Stimulated activated CD8-positive, alpha-beta memory T cell treated with anti-CD3 and anti-CD28 coated beads, Interleukin-15, amount 100 ng/mL, for 1 hour (primary cell): ENCODE data around the gene TCERG1L.

Experiments
- DNase-seq: peaks from one replicate; pipeline ENCODE4 v3.0.0-alpha.2; 2020; ENCODE audit warnings: low read depth

The TCERG1L gene

GRCh38 chr10:131065673-131066305 lies 245.7 kb downstream of the TCERG1L start:
- no peak for DNase-seq

- DNase-seq: no peak
Observed at GRCh38 chr10:131063311-131063710, 248.2 kb downstream of the TCERG1L start.

- no peak for DNase-seq
Observed at GRCh38 chr10:131062621-131063260, 248.8 kb downstream of the TCERG1L start.

DNA sequence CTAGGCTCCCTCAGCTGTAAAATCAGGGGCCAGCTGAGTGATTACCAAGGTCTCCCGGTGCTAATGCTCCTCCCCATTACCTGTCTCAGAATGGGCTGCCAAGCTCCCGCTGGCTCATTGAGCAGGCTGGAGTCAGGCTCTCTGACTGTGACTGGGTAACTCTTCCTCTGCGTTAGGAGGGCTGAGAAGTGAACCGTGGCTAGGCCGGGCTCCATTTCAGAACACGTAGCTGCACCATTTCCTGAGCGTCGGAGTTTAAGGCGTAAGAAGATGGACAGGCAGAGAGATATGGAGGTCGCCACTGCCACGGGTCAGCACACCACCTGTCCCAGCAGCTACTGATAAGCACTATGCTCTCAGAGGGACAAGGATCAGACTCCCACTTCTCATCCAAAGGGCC lies 250.3 kb downstream of the TCERG1L start:
- no peak for DNase-seq

GRCh38 chr10:131059881-131060280 lies 251.6 kb downstream of the TCERG1L start:
- DNase-seq: no peak

GRCh38 chr10:131058799-131059198 lies 252.7 kb downstream of the TCERG1L start:
- no peak for DNase-seq

- no peak for DNase-seq
Observed at GRCh38 chr10:131056781-131057180, 254.7 kb downstream of the TCERG1L start.

DNA sequence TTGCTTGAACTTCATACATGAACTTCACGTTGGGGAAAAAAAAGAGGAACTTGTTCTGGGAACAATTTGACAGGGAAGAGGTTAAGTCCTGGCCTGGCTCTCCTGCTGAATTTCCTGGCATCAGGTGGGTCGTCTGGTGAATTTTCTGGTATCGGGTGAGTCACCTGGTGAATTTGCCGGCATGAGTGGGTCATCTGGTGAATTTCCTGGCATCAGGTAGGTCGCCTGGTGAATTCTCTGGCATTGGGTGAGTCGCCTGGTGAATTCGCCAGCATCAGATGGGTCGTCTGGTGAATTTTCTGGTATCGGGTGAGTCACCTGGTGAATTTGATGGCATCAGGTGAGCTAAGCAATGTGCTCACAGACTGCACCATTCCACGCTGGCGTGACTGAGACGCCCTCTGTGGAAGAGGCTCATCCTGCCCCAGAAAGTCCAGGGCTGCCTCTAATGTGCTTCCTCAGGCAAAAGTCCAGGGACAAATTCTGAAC lies 255.4 kb downstream of the TCERG1L start:
- DNase-seq: no peak

GRCh38 chr10:131055437-131055836 lies 256.1 kb downstream of the TCERG1L start:
- no peak for DNase-seq

DNA sequence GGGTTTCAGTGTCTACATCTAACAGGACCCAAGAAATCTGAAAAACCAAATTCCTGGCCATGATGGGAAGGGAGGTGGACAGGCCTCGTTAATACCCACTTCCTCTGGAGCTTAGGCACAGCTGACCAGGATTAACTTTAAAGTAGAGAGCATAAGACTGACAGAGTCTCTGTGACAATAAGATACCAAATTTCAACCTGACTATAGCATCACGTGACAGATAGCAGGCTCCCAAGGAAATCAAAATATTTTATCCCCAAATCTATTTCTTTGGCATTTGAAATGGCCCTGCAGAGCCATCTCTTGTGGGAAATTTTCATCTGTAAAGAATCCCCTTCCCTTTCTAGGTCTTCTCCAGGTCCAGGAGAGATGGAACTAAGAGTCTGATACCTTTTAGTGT lies 258.3 kb downstream of the TCERG1L start:
- DNase-seq: no peak

GRCh38 chr10:131050162-131050766 lies 261.3 kb downstream of the TCERG1L start:
- DNase-seq: no peak

DNA sequence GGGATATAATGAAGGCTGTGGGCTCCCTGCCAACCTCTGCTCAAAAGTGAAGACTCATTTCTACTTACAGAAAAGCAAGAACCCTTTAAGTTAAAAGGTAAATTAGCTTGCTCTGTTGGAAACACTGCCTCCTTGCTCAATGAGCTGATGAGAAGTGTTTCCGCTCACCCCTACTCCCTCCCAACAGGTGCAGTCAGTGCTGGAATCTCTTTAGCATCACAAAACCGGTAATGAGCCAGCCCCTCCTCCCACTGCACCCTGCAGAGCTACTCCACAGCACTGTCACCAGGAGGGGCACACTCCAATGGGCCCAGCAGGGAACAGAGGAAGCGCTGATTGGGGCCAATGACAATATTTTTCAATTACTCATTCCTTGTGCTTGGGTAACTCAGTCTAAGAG lies 262.5 kb downstream of the TCERG1L start:
- no peak for DNase-seq

DNA sequence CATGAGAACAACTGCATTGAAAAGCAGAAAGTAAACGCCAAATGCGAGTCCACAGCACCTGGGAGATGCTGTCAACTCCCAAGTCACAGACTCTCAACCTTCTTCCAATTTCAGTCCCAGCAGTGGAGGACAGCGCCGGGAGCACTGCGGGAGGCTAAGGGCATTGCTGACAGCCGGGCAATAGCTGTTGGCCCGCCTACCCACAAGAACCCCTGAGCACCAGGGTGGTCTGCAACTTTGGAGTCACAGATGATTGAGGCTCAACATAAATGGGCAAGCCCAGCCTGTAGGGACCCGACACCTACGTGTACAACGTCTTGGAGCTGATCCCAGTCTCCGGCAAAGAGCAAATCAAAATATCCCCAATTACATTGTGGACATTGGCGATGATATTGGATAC lies 262.9 kb downstream of the TCERG1L start:
- DNase-seq: no peak

- no peak for DNase-seq
Observed at GRCh38 chr10:131047501-131047900, 264.0 kb downstream of the TCERG1L start.

DNA sequence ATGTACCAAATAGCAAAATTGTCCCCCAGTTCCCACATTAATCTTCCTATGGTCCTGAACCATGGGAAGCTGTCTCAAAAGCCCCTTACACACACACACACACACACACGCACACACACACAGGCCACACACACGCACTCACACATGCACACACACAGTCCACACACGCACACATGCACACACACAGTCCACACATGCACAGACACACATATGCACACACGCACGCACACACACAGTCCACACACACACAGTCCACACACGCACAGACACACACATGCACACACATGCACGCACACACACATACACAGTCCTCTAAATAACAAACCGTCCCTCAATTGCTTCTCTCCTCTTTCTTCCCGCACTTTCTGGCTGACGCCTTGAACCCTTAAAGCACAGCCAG lies 265.3 kb downstream of the TCERG1L start:
- no peak for DNase-seq

GRCh38 chr10:131044379-131045111 lies 267.0 kb downstream of the TCERG1L start:
- DNase-seq: no peak

- DNase-seq: no peak
Observed at GRCh38 chr10:131043039-131043691, 268.4 kb downstream of the TCERG1L start.
